HL-60 (cell line): Measurements from ENCODE around the gene PLXNA2.

ENCODE experiments used
- DNase-seq, 2 experiments: peaks; one replicate each; pipeline ENCODE4 v3.0.0-alpha.2; 2010 to 2020; ENCODE audit warnings: low read depth in 1 of 2, low spot score in 1 of 2
- H3K27ac ChIP-seq: fragments of 250-450 bp; sonication (Bioruptor Pico); replicated peaks from 2 replicates; pipeline ENCODE4 v1.5.1; 2020; ENCODE audit warnings: mild to moderate bottlenecking, moderate library complexity
- H3K27me3 ChIP-seq: fragments of 250-450 bp; sonication (Bioruptor Pico); 2 replicates; pipeline ENCODE4 v1.5.1; 2021; ENCODE audit warnings: mild to moderate bottlenecking, moderate library complexity; ENCODE audit not compliant: insufficient read depth, poor library complexity, severe bottlenecking
- H3K4me3 ChIP-seq: replicated peaks from 2 replicates; pipeline ENCODE4 v1.5.1; 2011; ENCODE audit warnings: mild to moderate bottlenecking, control low read depth, low read length; ENCODE audit not compliant: insufficient read depth
- CTCF ChIP-seq: IDR thresholded peaks from one replicate; pipeline ENCODE4 v1.5.1; 2011; ENCODE audit warnings: low read length, control low read depth, inconsistent platforms; ENCODE audit not compliant: insufficient read depth
- GABPA ChIP-seq: IDR thresholded peaks from 2 replicates; pipeline ENCODE4 v1.6.1; 2012; ENCODE audit warnings: low read depth
- POLR2AphosphoS5 ChIP-seq: IDR thresholded peaks from 2 replicates; pipeline ENCODE4 v1.6.1; 2012; ENCODE audit warnings: low read depth
- REST ChIP-seq: IDR thresholded peaks from 2 replicates; pipeline ENCODE4 v1.6.1; 2012; ENCODE audit warnings: low read depth; ENCODE audit not compliant: insufficient replicate concordance
- SPI1 ChIP-seq: IDR thresholded peaks from 2 replicates; pipeline ENCODE4 v1.6.1; 2012; ENCODE audit warnings: low read depth, mild to moderate bottlenecking, borderline replicate concordance

Gene PLXNA2

GRCh38 chr1:208126108-208126507 lies 118.1 kb downstream of the PLXNA2 start:
- DNase-seq = no peak
- Histone ChIP-seq H3K4me3 (no peak overlapping the region), H3K27ac (no peak overlapping the region), H3K27me3 (peaks cover 7% of the 10 kb centered on the region)
- TF ChIP-seq GABPA (no peak), POLR2AphosphoS5 (no peak), CTCF (no peak), SPI1 (no peak), REST (no peak)

GRCh38 chr1:208122612-208123358 lies 121.4 kb downstream of the PLXNA2 start:
- TF ChIP-seq CTCF (no peak), SPI1 (peak; percentile 55), REST (no peak), GABPA (no peak), POLR2AphosphoS5 (no peak)
- Histone ChIP-seq H3K4me3 (no peak overlapping the region), H3K27ac (no peak overlapping the region), H3K27me3 (peaks cover 2% of the 10 kb centered on the region)
- no peak for DNase-seq

GRCh38 chr1:208121813-208122364 lies 122.3 kb downstream of the PLXNA2 start:
- Histone ChIP-seq H3K4me3 (no peak overlapping the region), H3K27me3 (peaks cover 2% of the 10 kb centered on the region), H3K27ac (no peak overlapping the region)
- TF ChIP-seq POLR2AphosphoS5 (no peak), SPI1 (no peak), GABPA (no peak), REST (no peak)
- no peak for DNase-seq
